Pulmonary artery endothelial cell (primary cell): ENCODE results near the gene SMC2. TPM values are rescaled to one million over a fixed set of nuclear protein-coding genes. Genes with fewer than 3 reads are reported as not detected.

Source experiments
- DNase-seq: peaks from one replicate; pipeline ENCODE4 v3.0.0-alpha.2; 2011; ENCODE audit warnings: low read depth, low spot score
- total RNA-seq: library from RNA; depleted of rRNA; stranded (reverse); fragments of >200 nt; gene quantifications from 2 replicates; pipeline ENCODE4 v1.2.3, GENCODE V29; 2014

SMC2 gene
- total RNA-seq, 1 donor from 2014 or later, result 16.2 TPM

- DNase-seq, result no peak
Observed at GRCh38 chr9:104104360-104104759, 10.3 kb downstream of the SMC2 start.

GRCh38 chr9:104107799-104108198, 13.7 kb downstream of the SMC2 start:
- no peak for DNase-seq

GRCh38 chr9:104108315-104108714, 14.2 kb downstream of the SMC2 start:
- DNase-seq, result no peak

DNA sequence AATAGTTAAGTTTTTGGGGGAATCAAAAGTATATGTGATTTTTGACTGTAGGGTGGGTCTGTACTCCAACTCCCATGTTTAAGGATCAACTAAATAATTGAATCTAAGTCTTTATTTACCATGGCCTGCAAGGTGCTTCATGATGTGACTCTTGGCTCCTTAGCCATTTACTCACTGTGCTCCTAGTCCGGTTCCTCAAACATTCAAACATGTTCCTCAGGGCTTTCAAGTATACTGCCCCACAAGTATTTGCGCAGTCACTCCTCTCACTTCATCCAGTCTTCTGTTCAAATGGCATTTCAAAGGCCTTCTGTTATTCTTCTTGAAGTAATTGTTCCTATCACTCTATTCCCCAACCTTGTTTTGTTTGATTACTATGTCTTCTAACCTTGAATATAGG, 16.4 kb downstream of the SMC2 start:
- no peak for DNase-seq

GRCh38 chr9:104118916-104119315, 24.8 kb downstream of the SMC2 start:
- DNase-seq, result no peak

DNA sequence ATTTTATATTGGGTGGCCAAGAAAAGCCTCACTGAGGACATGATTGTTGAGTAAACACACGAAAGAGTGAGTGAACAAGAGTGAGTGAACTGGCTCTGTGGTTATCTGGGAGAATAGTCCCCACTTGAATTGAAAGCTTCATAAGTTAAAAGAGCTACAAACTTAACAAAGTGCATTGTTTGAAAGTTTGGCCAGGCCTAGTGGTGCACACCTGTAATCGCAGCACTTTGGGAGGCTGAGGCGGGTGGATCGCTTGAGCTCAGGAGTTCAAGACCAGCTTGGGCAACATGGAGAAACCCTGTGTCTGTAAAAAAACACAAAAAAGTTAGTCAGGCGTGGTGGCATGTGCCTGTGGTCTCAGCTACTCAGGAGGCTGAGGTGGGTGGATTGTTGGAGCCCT, 26.9 kb downstream of the SMC2 start:
- DNase-seq, result no peak

DNA sequence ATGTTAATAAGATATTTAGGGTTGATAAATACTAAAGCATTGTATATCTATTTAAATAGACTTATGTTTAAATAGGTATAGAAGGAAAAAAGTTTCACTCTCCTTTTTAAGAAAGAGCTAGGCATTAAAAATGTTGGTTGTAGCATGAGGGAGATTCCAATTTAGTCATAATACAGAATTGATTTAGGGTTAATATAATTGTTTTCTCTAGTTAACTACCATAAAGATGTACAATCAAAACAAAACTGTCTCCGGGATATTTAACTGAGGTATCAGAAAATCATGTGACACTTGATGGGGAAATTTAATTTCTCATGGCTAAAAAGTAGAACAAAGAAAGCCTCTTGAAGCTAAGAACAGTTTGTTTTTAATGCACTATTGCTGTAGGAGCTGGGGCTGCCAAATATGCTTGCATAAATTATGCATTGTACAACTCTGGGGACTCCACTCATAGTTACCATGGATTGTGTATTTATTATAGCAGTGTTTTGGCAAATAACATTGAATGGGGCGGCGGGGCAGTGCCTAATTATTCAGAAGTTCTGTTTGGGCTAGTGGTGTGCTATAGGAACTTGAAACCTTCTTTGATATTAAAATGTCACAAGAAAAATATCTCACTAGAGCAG, 44.2 kb downstream of the SMC2 start:
- DNase-seq, result no peak

- no peak for DNase-seq
Observed at GRCh38 chr9:104142799-104143549, 48.9 kb downstream of the SMC2 start.

- DNase-seq, result no peak
Observed at GRCh38 chr9:104143550-104143910, 49.4 kb downstream of the SMC2 start.

- DNase-seq, result no peak
Observed at GRCh38 chr9:104144336-104144735, 50.2 kb downstream of the SMC2 start.

DNA sequence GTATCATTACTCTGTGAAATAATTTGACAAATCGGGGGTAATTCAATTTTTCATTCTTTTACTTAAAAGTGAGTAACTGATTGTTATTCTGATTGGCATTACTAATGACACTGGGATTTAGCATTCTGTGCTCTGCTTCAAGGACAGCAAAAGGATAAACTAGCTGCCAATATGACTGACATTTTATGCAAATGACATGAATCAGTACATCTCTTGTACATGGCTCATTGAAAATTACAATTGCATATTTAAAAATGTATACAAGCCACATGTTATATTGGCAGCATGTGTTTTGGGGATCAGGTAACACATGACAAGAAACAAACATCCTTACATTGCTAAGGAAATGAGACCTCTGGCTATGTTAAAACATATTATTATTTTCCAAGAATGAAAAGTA, 79.0 kb downstream of the SMC2 start:
- no peak for DNase-seq

- DNase-seq, result no peak
Observed at GRCh38 chr9:104177003-104177611, 83.0 kb downstream of the SMC2 start.

DNA sequence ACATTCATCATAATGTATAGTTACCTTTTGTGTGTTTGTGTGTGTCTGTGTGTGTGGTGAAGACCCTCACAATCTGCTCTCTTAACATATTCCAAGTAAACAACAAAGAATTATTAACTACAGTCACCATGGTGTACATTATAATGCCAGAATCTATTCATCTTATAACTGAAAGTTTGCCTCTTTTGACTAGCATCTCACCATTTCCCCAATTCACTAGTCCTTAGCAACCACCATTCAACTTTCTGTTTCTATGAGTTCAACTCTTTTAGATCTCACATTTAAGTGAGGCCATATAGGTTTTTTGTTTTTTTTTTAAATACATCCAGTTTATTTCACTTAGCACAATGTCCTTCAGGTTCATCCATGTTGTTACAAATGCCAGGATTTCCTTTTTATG, 83.6 kb downstream of the SMC2 start:
- no peak for DNase-seq
